DOHH2 (cell line): ENCODE measurements around the gene CA9.

Experiments
- H3F3A ChIP-seq: fragments of 200-600 bp; sonication (generic), shearing (Covaris generic); 2 replicates; pipeline ENCODE4 v1.6.0; 2016; ENCODE audit warnings: antibody characterized with exemption, mild to moderate bottlenecking; ENCODE audit not compliant: control insufficient read depth, insufficient read depth
- H3K27ac ChIP-seq: fragments of 200-600 bp; sonication (generic); 2 replicates; pipeline ENCODE4 v1.5.1; 2014; ENCODE audit warnings: low read depth, mild to moderate bottlenecking, low read length, moderate library complexity
- H3K27me3 ChIP-seq: fragments of 200-600 bp; sonication (generic); 2 replicates; pipeline ENCODE4 v1.6.1; 2014; ENCODE audit warnings: mild to moderate bottlenecking, low read length, mixed read lengths; ENCODE audit not compliant: control insufficient read depth
- H3K36me3 ChIP-seq: fragments of 200-600 bp; sonication (generic); 2 replicates; pipeline ENCODE4 v1.6.1; 2014; ENCODE audit warnings: mild to moderate bottlenecking, low read length, moderate library complexity, mixed read lengths; ENCODE audit not compliant: control insufficient read depth
- H3K4me1 ChIP-seq: fragments of 200-600 bp; sonication (generic); 2 replicates; pipeline ENCODE4 v1.6.1; 2014; ENCODE audit warnings: mild to moderate bottlenecking, low read length, mixed read lengths; ENCODE audit not compliant: control insufficient read depth
- H3K4me2 ChIP-seq: fragments of 200-600 bp; sonication (generic); 2 replicates; pipeline ENCODE4 v1.6.0; 2014; ENCODE audit warnings: mild to moderate bottlenecking, low read length, moderate library complexity
- H3K4me3 ChIP-seq: fragments of 200-600 bp; sonication (generic); 2 replicates; pipeline ENCODE4 v1.5.1; 2014; ENCODE audit warnings: mild to moderate bottlenecking, low read length, mixed read lengths
- H3K79me2 ChIP-seq: fragments of 200-600 bp; sonication (generic); 2 replicates; pipeline ENCODE4 v1.6.1; 2014; ENCODE audit warnings: mild to moderate bottlenecking, low read length, mixed read lengths; ENCODE audit not compliant: control insufficient read depth
- H3K9me2 ChIP-seq: fragments of 200-600 bp; sonication (generic); replicated peaks from 2 replicates; pipeline ENCODE4 v1.6.1; 2014; ENCODE audit warnings: mild to moderate bottlenecking, low read length, mixed read lengths; ENCODE audit not compliant: control insufficient read depth
- H3K9me3 ChIP-seq: fragments of 200-600 bp; sonication (generic); 2 replicates; pipeline ENCODE4 v1.6.1; 2014; ENCODE audit warnings: antibody characterized with exemption, low read length, mixed read lengths; ENCODE audit not compliant: control insufficient read depth, insufficient read depth
- H4K20me1 ChIP-seq: fragments of 200-600 bp; sonication (generic); 2 replicates; pipeline ENCODE4 v1.6.0; 2014; ENCODE audit warnings: low read depth, mild to moderate bottlenecking, antibody characterized with exemption, low read length, moderate library complexity; ENCODE audit not compliant: control insufficient read depth, insufficient read depth
- CTCF ChIP-seq: fragments of 200-600 bp; sonication (generic); IDR thresholded peaks from one replicate; pipeline ENCODE4 v1.5.1; 2014; ENCODE audit warnings: antibody characterized with exemption, mild to moderate bottlenecking, low read depth, low read length; ENCODE audit not compliant: poor library complexity, severe bottlenecking
- EZH2phosphoT487 ChIP-seq: fragments of 200-600 bp; sonication (generic); IDR thresholded peaks from 2 replicates; pipeline ENCODE4 v1.6.1; 2017; ENCODE audit warnings: borderline replicate concordance, mild to moderate bottlenecking, antibody characterized with exemption, low read length, moderate library complexity, mixed read lengths

Gene CA9

GRCh38 chr9:35718721-35719511 is 45.2 kb downstream of the CA9 start:
- H3K36me3 ChIP-seq = peaks cover 96% of the 10 kb centered on the region
- H3K79me2 ChIP-seq = no peaks in the 10 kb centered on the region
- H3K4me2 ChIP-seq = no peak overlapping the region
- H3K9me2 ChIP-seq = no peaks in the 10 kb centered on the region
- no peak overlapping the region for H3K4me3 ChIP-seq
- no peaks in the 10 kb centered on the region for H3F3A ChIP-seq
- no peaks in the 10 kb centered on the region for H3K27me3 ChIP-seq
- H3K9me3 ChIP-seq = no peaks in the 10 kb centered on the region
- no peak for TF ChIP-seq EZH2phosphoT487
- no peak for TF ChIP-seq CTCF
- H3K27ac ChIP-seq = no peak overlapping the region
- no peaks in the 10 kb centered on the region for H4K20me1 ChIP-seq
- no peaks in the 10 kb centered on the region for H3K4me1 ChIP-seq

GRCh38 chr9:35719546-35719945 is 45.8 kb downstream of the CA9 start:
- Histone ChIP-seq H3F3A (no peaks in the 10 kb centered on the region), H3K27me3 (no peaks in the 10 kb centered on the region), H4K20me1 (no peaks in the 10 kb centered on the region), H3K4me2 (no peak overlapping the region), H3K79me2 (no peaks in the 10 kb centered on the region), H3K9me2 (no peaks in the 10 kb centered on the region), H3K27ac (no peak overlapping the region), H3K36me3 (peaks cover 97% of the 10 kb centered on the region), H3K4me3 (no peak overlapping the region), H3K9me3 (no peaks in the 10 kb centered on the region), H3K4me1 (no peaks in the 10 kb centered on the region)
- TF ChIP-seq CTCF = no peak
- TF ChIP-seq EZH2phosphoT487 = no peak

- H3K4me2 ChIP-seq = no peak overlapping the region
- H3K4me1 ChIP-seq = peaks cover 20% of the 10 kb centered on the region
- no peak overlapping the region for H3K4me3 ChIP-seq
- peaks cover 14% of the 10 kb centered on the region for H4K20me1 ChIP-seq
- peaks cover 24% of the 10 kb centered on the region for H3K79me2 ChIP-seq
- no peaks in the 10 kb centered on the region for H3K27me3 ChIP-seq
- H3K27ac ChIP-seq = no peak overlapping the region
- TF ChIP-seq EZH2phosphoT487 (no peak), CTCF (no peak)
- no peaks in the 10 kb centered on the region for H3K9me3 ChIP-seq
- no peaks in the 10 kb centered on the region for H3K9me2 ChIP-seq
- H3K36me3 ChIP-seq = peaks cover 86% of the 10 kb centered on the region
- H3F3A ChIP-seq = peaks cover under 1% of the 10 kb centered on the region; the same call in 1 of the 2 replicates
Observed at GRCh38 chr9:35723426-35723825, 49.7 kb downstream of the CA9 start.
